ENCODE results near the gene SAMD10.

The SAMD10 gene

DNA sequence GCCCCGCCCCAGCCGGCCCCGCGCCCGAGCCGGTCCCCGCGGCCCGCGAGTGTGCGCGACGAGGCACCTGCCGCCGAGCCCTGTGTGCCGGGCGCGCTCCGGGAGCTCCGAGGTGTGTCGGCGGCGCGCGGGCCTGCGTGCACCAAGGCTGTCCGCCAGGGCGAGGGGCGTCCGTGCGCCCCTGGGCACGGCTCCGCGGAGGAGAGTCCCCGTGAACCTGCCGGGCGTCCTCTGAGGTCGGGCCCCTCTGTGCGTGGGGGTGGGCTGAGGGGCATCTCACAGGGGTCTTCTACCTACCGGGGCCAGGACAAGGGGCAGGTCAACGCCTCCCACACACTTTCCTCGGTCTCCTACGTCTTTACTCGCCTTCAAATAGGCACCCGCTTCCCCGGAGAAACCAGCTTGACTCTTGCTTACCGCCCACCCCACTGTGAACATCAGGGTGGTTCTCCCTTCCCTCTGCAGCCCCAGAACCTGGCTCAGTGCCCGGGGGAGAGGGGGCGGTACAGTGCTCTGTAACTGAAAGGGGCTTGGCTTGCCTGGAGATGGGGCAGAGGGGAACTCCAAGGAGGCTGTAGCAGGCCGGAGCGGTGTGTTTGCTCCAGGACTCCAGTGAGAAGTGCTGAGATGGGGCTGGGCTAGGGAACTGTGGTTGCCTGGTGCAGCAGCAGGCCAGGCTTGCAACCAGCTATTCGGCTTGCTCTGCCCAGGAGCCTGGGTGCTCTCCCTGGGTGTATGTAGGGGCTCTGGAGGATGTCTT lies at the start of gene SAMD10:
Gene SAMD10 (minus strand): TSS at position 86 of the 760 bp plus-strand sequence. CDS start 175 bp downstream, outside the sequence.
- H3K4me3 ChIP-seq (ENCODE audit: low read depth, low read length) = peak within 1 kb of the TSS; percentile 53
- TF ChIP-seq, protein P1, sequence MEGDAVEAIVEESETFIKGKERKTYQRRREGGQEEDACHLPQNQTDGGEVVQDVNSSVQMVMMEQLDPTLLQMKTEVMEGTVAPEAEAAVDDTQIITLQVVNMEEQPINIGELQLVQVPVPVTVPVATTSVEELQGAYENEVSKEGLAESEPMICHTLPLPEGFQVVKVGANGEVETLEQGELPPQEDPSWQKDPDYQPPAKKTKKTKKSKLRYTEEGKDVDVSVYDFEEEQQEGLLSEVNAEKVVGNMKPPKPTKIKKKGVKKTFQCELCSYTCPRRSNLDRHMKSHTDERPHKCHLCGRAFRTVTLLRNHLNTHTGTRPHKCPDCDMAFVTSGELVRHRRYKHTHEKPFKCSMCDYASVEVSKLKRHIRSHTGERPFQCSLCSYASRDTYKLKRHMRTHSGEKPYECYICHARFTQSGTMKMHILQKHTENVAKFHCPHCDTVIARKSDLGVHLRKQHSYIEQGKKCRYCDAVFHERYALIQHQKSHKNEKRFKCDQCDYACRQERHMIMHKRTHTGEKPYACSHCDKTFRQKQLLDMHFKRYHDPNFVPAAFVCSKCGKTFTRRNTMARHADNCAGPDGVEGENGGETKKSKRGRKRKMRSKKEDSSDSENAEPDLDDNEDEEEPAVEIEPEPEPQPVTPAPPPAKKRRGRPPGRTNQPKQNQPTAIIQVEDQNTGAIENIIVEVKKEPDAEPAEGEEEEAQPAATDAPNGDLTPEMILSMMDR (conservative IDR thresholded peaks at IDR 0.05; ENCODE audit: low read depth, low read length) = no peak
- peak; percentile 68 for DNase-seq (ENCODE audit: low read depth)

DNA sequence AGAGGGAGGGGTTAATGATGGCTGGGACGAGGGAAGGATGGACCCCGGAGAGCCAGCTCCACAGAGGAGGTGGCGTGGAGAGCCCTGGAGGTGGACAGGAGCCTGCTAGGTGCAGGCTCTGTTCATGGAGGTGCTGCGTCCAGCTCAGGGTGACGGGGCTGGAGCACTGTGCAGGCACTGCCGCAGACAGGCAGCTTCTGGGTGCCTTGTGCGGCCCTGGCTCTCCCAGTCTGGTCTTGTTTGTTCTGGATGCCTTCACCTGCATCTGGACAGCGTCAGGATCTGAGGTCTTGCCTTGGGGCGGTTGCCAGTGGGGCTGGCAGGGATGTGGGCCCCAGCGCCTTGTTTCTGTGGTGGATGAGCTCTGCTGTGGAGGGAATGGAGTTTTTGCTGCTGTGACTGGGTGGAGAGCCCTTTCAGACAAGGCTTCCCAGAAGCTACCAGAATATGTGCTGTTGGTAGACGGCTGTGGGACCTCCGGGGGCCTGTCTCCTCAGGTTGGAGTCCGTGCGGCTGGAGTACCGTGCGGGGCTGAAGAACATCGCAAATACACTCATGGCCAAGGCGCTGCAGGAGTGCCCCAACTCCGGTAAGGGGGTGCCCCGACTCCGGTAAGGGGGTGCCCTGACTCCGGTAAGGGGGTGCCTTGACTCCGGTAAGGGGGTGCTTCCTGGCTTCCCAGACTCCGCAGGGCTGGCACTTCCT lies 48.7 kb upstream of the SAMD10 start:
- TF ChIP-seq, protein P1 (conservative IDR thresholded peaks at IDR 0.05; ENCODE audit: low read depth, low read length) = no peak
- H3K4me3 ChIP-seq (ENCODE audit: low read depth, low read length) = no peak overlapping the region
- no peak for DNase-seq (ENCODE audit: low read depth)

DNA sequence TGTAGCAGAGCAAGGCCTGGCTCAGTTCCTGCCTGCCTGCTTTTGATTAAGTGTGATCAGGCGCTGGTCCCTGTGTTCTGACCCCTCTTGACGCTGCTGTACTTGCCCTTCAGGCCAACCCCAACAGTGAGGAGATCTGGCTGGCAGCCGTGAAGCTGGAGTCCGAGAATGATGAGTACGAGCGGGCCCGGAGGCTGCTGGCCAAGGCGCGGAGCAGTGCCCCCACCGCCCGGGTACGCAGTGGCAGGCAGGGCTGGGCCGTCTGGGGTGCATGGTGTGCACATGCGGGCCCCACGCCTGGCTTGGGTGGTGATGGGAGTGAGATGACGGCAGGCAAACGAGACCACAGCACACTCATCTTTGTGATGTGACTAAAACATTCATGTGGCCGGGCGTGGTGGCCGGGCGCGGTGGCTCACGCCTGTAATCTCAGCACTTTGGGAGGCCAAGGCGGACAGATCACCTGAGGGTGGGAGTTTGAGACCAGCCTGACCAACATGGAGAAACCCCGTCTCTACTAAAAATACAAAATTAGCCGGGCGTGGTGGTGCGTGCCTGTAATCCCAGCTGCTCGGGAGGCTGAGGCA lies 46.5 kb upstream of the SAMD10 start:
- DNase-seq (ENCODE audit: low read depth) = no peak
- TF ChIP-seq, protein P1 (conservative IDR thresholded peaks at IDR 0.05; ENCODE audit: low read depth, low read length) = no peak
- H3K4me3 ChIP-seq (ENCODE audit: low read depth, low read length) = no peak overlapping the region

DNA sequence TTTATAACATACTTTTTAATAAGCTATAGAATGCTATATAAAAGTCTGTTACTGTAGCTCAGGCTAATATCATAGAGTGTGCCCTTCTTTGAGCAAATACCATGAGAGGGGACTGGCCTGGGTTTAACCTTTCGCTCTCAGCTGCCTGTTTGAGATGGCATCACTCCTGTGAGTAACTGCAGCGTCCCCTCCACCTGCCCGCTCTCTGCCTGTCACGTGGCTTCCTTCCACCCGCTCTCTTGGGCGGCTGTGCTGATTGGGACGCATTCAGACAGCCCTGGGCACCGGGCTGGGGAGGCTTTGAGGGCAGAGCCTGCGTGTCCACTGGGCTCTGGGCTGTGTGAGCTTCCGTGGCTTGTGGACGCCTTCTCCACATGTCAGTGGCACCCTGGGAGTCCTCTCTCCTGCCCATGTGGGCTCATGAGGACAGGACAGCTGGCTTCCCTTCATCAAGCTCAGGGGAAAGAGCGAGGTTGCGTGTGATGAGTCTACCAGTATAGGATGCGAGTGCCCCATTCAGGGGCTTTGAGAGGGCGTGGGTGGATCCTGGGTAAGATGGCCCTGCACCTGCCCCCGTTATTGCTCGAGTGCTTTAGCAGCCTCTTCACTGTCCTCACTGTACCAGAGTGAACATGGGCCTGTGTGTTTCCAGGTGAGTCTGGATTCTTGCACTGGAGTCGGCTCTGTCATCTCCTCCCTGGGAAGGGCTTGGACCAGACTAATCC lies 45.8 kb upstream of the SAMD10 start:
- H3K4me3 ChIP-seq (ENCODE audit: low read depth, low read length) = no peak overlapping the region
- TF ChIP-seq, protein P1 (conservative IDR thresholded peaks at IDR 0.05; ENCODE audit: low read depth, low read length) = no peak
- no peak for DNase-seq (ENCODE audit: low read depth)

DNA sequence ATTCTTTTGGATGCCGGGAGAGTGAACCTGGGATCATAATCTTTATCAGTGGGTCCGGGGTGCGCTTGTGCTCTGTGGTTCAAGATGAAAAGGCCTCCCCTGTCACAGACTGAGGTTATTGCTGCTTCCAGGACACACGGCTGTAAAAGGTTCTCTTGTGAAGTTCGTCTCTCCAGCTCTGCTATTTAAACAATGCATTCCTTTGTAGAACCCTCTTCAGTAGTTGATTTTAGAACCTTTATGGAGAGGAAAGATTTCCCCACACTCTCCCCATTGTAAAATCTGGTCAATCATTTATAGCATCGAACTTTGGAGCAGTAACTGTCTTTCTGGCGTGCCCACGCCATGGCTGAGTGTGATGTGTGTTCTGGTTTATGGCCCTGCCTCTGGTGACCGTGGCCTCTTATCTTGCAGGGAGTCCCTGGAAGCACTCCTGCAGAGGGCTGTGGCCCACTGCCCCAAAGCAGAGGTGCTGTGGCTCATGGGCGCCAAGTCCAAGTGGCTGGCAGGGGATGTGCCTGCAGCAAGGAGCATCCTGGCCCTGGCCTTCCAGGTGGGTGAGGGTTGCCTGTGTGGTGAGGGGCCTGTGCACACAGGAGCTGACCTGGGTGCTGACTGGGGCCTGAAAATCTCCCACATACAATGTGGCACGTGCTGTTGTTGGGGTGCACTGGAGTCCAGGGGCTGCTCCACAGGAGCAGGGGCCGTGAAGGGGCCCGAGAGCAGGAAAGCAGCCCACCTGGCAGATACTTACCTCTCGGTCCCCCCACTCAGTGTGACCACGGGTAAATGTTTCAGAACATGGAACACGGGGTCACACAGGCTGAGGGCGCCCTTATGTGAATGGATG lies 44.9 kb upstream of the SAMD10 start:
- TF ChIP-seq, protein P1 (conservative IDR thresholded peaks at IDR 0.05; ENCODE audit: low read depth, low read length) = no peak
- no peak overlapping the region for H3K4me3 ChIP-seq (ENCODE audit: low read depth, low read length)
- DNase-seq (ENCODE audit: low read depth) = no peak
